Activated CD4-positive, alpha-beta T cell treated with anti-CD3 and anti-CD28 coated beads, Interleukin-2, amount 50 U/mL, for 4 hours (primary cell): ENCODE measurements around the gene RPTN.

Experiments
- DNase-seq, 2 experiments: peaks; one replicate each; pipeline ENCODE4 v3.0.0-alpha.2; 2020

RPTN gene

DNA sequence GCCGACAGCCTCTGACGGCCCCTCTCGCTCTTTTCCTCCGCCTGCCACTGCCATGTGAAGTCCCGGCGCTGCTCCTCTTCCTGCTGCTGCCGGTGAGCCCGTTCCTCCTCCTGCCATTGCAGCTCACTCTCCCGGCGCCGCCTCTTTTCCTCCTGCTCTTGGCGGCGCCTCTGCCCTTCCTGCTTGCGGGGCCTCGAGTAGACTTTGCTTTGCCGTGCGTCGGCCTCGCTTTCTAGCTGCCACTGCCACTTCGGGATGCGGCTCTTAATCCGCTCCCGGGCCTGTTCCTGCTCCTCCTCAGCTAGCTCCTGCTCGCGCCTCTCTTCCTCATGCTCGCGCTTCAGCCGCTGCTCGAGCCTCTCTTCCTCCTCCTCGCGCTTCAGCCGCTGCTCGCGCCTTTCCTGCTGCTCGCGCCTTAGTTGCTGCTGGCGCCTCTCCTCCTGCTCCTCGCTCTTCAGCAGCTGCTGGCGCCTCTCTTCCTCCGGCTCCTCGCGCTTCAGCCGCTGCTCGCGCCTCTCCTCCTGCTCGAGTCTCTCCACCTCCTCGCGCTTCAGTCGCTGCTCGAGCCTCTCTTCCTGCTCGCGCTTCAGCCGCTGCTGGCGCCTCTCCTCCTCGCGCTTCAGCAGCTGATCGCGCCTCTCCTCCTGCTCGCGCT lies 48.0 kb downstream of the RPTN start:
- no peak for DNase-seq

DNA sequence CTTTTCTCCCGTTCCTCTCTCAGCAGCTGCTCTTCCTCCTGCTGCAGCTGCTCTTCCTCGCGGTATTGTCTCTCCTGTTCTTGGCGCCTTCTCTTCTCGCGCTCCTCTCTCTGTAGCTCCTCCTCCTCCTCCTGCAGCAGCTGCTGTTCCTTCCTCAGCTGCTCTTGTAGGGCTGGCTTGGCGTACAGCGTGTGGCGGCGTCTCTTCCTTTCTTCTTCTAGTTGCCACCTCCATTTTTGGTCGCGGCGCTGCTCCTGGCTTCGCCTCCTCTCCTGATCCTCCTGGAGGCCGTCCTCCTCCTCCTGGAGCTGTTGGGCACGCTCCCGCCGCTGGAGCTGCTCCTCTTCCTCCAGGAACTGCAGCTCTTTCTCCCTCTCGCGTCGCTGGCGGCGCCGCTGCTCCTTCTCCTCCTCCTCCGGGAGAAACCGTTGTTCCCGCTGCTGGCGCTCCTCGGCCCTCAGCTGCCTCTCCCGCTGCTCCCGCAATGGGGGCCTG lies 48.6 kb downstream of the RPTN start:
- DNase-seq, result no peak

DNA sequence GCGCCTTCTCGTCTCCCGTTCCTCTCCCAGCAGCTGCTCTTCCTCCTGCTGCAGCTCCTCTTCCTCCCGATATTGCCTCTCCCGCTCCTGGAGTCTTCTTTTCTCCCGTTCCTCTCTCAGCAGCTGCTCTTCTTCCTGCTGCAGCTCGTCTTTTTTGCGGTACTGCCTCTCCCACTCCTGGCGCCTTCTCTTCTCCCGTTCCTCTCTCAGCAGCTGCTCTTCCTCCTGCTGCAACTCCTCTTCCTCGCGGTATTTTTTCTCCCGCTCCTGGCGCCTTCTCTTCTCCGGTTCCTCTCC lies 49.1 kb downstream of the RPTN start:
- no peak for DNase-seq

DNA sequence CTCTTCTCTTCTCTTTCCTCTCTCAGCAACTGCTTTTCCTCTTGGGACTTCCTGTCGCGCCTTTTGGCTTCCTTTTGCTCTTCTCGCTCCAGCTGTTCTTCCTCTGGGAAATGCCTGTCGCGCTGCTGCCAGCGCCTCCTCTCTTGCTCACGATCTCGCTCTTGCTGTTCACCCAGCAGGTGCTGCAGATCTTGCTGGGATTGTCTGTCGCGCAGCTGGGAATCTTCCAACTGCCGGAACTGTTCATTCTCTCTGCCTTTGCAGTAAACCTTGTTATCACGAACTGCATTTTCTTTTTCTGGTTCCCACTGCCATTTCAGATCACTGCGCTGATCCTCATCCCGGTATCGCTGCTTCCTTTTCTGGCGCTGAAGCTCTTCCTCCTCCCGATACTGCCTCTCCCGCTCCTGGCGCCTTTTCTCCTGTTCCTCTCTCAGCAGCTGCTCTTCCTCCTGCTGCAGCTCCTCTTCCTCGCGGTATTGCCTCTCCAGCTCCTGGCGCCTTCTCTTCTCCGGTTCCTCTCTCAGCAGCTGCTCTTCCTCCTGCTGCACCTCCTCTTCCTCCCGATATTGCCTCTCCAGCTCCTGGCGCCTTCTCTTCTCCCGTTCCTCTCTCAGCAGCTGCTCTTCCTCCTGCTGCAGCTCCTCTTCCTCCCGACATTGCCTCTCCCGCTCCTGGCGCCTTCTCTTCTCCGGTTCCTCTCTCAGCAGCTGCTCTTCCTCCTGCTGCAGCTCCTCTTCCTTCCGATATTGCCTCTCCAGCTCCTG lies 49.6 kb downstream of the RPTN start:
- no peak for DNase-seq

DNA sequence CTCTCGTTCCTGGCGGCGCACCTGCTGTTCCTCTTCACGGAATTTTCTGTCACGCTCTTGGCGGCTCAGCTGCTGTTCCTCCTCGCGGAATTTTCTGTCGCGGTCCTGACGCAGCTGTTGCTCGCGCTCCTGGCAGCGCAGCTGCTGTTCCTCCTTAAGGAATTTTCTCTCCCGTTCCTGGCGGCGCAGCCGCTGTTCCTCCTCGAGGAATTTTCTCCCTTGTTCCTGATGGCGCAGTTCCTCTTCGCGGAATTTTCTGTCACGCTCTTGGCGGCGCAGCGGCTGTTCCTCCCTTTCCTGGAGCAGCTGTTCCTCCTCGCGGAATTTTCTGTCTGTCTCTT lies 50.2 kb downstream of the RPTN start:
- no peak for DNase-seq

DNA sequence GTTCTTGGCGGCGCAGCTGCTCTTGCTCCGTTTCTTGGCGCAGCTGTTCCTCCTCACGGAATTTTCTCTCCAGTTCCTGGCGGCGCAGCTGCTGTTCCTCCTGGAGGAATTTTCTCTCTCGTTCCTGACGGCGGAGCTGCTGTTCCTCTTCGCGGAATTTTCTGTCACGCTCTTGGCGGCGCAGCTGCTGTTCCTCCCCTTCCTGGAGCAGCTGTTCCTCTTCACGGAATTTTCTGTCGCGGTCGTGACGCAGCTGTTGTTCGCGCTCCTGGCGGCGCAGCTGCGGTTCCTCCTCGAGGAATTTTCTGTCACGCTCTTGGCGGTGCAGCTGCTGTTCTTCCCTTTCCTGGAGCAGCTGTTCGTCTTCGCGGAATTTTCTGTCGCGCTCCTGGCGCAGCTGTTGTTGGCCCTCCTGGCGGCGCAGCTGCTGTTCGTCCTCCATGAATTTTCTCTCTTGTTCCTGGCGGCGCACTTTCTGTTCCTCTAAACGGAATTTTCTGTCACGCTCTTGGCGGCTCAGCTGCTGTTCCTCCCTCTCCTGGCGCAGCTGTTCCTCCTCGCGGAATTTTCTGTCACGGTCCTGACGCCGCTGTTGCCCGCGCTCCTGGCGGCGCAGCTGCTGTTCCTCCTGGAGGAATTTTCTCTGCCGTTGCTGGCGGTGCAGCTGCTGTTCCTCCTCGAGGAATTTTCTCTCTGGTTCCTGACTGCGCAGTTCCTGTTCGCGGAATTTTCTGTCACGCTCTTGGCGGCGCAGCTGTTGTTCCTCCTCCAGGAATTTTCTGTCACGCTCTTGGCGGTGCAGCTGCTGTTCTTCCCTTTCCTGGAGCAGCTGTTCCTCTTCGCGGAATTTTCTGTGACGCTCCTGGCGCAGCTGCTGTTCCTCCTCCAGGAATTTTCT lies 50.8 kb downstream of the RPTN start:
- no peak for DNase-seq

DNA sequence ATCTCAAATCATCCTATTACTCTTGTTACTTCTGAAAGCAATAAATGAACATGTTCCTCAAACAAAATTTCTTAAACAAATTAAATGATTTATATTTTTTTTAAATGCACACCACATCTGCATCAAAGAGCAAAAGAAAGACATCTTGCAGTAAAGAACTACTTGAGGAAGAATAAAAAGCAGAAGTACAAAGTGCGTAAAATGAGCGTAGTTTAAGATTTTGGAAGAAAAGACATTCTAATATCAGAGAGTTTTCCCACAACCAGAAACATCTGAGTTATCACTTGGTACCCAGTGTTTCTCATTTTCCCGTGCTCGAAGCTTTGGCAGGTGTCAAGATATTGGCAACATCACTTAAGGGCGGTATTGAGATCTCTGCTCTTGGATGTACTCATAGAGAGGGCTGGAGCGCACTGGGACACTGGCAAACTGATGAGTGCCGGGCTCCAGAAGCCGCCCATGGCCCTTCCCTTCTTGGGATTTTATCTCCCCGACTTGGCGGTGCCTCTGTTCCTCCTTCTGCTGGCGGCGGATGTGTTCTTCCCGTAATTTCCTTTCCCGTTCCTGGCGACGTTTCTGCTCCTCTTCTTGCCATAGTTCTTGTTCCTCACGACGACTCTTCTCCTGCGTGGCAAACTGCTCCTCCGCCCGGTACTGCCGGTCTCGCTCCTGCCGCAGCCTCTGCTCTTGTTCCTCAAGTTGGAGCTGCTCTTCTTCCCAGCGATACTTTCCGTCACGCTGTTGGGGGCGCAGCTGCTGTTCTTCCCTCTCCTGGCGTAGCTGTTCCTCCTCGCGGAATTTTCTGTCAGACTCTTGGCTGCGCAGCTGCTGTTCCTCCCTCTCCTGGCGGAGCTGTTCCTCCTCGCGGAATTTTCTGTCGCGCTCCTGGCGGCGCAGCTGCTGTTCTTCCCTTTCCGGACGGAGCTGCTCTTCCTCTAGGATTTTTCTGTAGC lies 51.7 kb downstream of the RPTN start:
- no peak for DNase-seq

DNA sequence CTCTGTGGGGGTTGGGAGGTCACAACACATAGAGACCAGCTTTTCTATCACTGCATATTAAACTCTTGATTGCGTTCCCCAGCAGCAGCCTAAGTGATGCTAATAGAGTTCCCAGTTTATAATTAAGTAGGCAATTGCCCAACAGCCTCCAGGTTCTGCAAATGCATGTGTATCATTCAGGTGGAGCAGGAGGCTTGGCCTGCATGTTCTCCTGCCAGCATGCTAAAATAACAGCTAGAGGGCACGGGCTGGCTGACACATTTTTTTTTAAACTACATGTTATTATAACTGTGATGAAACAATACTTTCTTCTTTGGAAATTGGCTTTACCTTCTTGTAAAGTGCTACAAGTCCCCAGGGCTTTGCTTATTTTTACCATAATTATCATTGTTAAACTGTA lies 54.2 kb downstream of the RPTN start:
- DNase-seq, result no peak
